Brain microvascular endothelial cell (primary cell): ENCODE data around the gene LSM8.
A peak's percentile ranks its signal among the peaks of the same experiment; 100 is the strongest.

Source experiments
- DNase-seq: peaks from one replicate; pipeline ENCODE4 v3.0.0-alpha.2; 2020
- H3K27ac ChIP-seq: fragments of 250-450 bp; sonication (Bioruptor Pico); 2 replicates; pipeline ENCODE4 v1.5.1; 2020; ENCODE audit warnings: mild to moderate bottlenecking, moderate library complexity
- H3K27me3 ChIP-seq: fragments of 250-450 bp; sonication (Bioruptor Pico); replicated peaks from 2 replicates; pipeline ENCODE4 v1.5.1; 2020; ENCODE audit warnings: mild to moderate bottlenecking
- H3K36me3 ChIP-seq: fragments of 250-450 bp; sonication (Bioruptor Pico); replicated peaks from 2 replicates; pipeline ENCODE4 v1.5.1; 2020; ENCODE audit warnings: mild to moderate bottlenecking
- H3K4me3 ChIP-seq: 2 replicates; pipeline ENCODE4 v1.5.1; 2011; ENCODE audit warnings: low read depth, mild to moderate bottlenecking, control low read depth, low read length, moderate library complexity
- CTCF ChIP-seq: IDR thresholded peaks from 2 replicates; pipeline ENCODE4 v1.5.1; 2011; ENCODE audit warnings: low read depth, mild to moderate bottlenecking, moderate library complexity, low read length, control low read depth, inconsistent platforms; ENCODE audit errors: missing control alignments
- in situ Hi-C: cut with HindIII; loops from 2 replicates; pipeline ENCODE4 v1.10.0; 2017; ENCODE audit warnings: low sequenced_read_pairs, low pct_ligation_motif_present

LSM8 gene

GRCh38 chr7:118214051-118214832 lies 30.3 kb downstream of the LSM8 start:
- Histone ChIP-seq H3K4me3 (peak overlapping the region; percentile 73), H3K27ac (no peak overlapping the region), H3K36me3 (no peaks in the 10 kb centered on the region), H3K27me3 (no peaks in the 10 kb centered on the region)
- in situ Hi-C loops = no loop called here
- TF ChIP-seq CTCF = no peak
- peak; percentile 70 for DNase-seq

GRCh38 chr7:118214833-118215182 lies 30.8 kb downstream of the LSM8 start:
- Histone ChIP-seq H3K27me3 (no peaks in the 10 kb centered on the region), H3K4me3 (peak overlapping the region; percentile 73), H3K27ac (no peak overlapping the region), H3K36me3 (no peaks in the 10 kb centered on the region)
- in situ Hi-C loops = no loop called here
- TF ChIP-seq CTCF = no peak
- no peak for DNase-seq

- Histone ChIP-seq H3K27me3 (no peaks in the 10 kb centered on the region), H3K36me3 (no peaks in the 10 kb centered on the region), H3K27ac (no peak overlapping the region), H3K4me3 (no peak overlapping the region)
- TF ChIP-seq CTCF = no peak
- in situ Hi-C loops = no loop called here
- no peak for DNase-seq
Measured at GRCh38 chr7:118217210-118217619, 33.3 kb downstream of the LSM8 start.

- no peak for DNase-seq
- TF ChIP-seq CTCF = no peak
Measured at GRCh38 chr7:118218413-118219156, 34.6 kb downstream of the LSM8 start.

GRCh38 chr7:118219157-118219512 lies 35.2 kb downstream of the LSM8 start:
- H3K36me3 ChIP-seq = no peaks in the 10 kb centered on the region
- no peak overlapping the region for H3K4me3 ChIP-seq
- H3K27ac ChIP-seq = no peak overlapping the region
- no peak for DNase-seq
- in situ Hi-C loops = no loop called here
- TF ChIP-seq CTCF = no peak
- H3K27me3 ChIP-seq = no peaks in the 10 kb centered on the region

More at GRCh38 chr7:118218413-118219156, 34.6 kb downstream of the LSM8 start:
- Histone ChIP-seq H3K4me3 (no peak overlapping the region), H3K36me3 (no peaks in the 10 kb centered on the region), H3K27me3 (no peaks in the 10 kb centered on the region), H3K27ac (no peak overlapping the region)
- in situ Hi-C loops = no loop called here
